Spinal cord (tissue), 10 donors: ENCODE measurements around the gene STIP1. TPM values are rescaled to one million over a fixed set of nuclear protein-coding genes. Genes with fewer than 3 reads are reported as not detected.

Experiments used
- DNase-seq, 6 donors: peaks; one replicate each; pipeline versions ENCODE4 v3.0.0 to v3.0.0-alpha.2; 2013 to 2015; ENCODE audit warnings: low spot score in 6 of 6, low read depth in 4 of 6
- H3K27ac ChIP-seq: one replicate; pipeline ENCODE4 v1.5.1; 2013; ENCODE audit warnings: low read depth, low read length, control low read depth
- H3K27me3 ChIP-seq: one replicate; pipeline ENCODE4 v1.6.1; 2013; ENCODE audit warnings: low read length; ENCODE audit not compliant: control insufficient read depth, insufficient read depth
- H3K36me3 ChIP-seq: one replicate; pipeline ENCODE4 v1.6.1; 2013; ENCODE audit warnings: low read length; ENCODE audit not compliant: control insufficient read depth, insufficient read depth
- H3K4me1 ChIP-seq: one replicate; pipeline ENCODE4 v1.6.1; 2013; ENCODE audit warnings: low read length; ENCODE audit not compliant: control insufficient read depth, insufficient read depth
- H3K4me3 ChIP-seq: one replicate; pipeline ENCODE4 v1.5.1; 2013; ENCODE audit warnings: low read depth, low read length, control low read depth
- H3K9me3 ChIP-seq: one replicate; pipeline ENCODE4 v1.6.1; 2013; ENCODE audit warnings: low read length; ENCODE audit not compliant: control insufficient read depth, insufficient read depth
- WGBS: methylation state at CpG from one replicate; pipeline ENCODE4 v1.1.5; 2013; ENCODE audit warnings: missing lambda C conversion rate; ENCODE audit not compliant: insufficient coverage; 5-methylcytosine and 5-hydroxymethylcytosine counted together
- polyA plus RNA-seq, 2 donors: library from polyadenylated mRNA; unstranded; fragments of 120-200 nt; gene quantifications; one replicate each; pipeline ENCODE4 v1.2.1, GENCODE V29; 2013; ENCODE audit not compliant: insufficient read length in 2 of 2
- total RNA-seq, 2 donors: library from RNA; depleted of rRNA in 1 of 2; stranded (reverse); fragments of 120-200 nt in 1 of 2; fragments of >200 nt in 1 of 2; gene quantifications; one replicate each; pipeline versions ENCODE4 v1.2.3 to v1.2.4, GENCODE V29; 2013 to 2014
- donor health status: healthy.

Gene STIP1
- total and polyA plus RNA-seq, 4 donors = 99.0 to 184 (median 145) TPM

DNA sequence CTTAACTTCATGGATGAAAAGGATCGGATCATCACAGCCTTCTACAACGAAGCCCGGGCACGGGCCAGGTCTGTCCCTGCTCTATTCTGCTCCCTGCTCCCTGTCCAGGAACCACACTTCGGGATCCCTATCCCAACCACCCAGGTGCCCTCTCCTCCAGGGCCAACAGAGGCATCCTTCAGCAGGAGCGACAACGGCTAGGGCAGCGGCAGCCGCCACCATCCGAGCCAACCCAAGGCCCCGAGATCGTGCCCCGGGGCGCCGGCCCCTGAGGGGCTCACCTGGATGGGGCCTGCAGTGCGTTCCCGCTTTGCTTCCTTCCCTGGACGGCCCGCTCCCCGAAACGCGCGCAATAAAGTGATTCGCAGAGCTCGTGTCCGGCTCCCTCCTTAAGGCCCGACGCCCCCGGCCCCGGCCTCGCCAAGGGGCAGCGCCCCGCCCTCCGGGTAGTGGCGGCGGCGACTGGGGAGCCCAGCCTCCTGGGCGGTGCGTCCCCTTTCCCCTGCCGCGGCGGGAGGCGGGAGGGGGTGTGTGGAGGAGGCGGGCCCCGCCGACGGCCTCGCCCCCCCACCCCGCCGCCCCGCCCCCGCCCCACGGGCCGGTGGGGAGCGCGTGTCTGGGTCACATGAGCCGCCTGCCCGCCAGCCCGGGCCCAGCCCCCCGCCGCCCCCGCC is 48.1 kb downstream of the STIP1 start, which contains the start of gene VEGFB:
Gene VEGFB (plus strand): TSS at position 672 of the 674 bp plus-strand sequence. CDS start 250 bp downstream, outside the sequence.
- Histone ChIP-seq H3K27ac (peak within 1 kb of the TSS; percentile 79), H3K4me1 (peaks cover 56% of the 10 kb centered on the region), H3K4me3 (peak within 1 kb of the TSS; percentile 69), H3K36me3 (peaks cover 43% of the 10 kb centered on the region), H3K9me3 (no peaks in the 10 kb centered on the region), H3K27me3 (no peaks in the 10 kb centered on the region)
- 2% methylated on average over 57 of the region's 62 CpGs for WGBS
- DNase-seq = peak in 2 of 6 donors; percentile 78 to 85

DNA sequence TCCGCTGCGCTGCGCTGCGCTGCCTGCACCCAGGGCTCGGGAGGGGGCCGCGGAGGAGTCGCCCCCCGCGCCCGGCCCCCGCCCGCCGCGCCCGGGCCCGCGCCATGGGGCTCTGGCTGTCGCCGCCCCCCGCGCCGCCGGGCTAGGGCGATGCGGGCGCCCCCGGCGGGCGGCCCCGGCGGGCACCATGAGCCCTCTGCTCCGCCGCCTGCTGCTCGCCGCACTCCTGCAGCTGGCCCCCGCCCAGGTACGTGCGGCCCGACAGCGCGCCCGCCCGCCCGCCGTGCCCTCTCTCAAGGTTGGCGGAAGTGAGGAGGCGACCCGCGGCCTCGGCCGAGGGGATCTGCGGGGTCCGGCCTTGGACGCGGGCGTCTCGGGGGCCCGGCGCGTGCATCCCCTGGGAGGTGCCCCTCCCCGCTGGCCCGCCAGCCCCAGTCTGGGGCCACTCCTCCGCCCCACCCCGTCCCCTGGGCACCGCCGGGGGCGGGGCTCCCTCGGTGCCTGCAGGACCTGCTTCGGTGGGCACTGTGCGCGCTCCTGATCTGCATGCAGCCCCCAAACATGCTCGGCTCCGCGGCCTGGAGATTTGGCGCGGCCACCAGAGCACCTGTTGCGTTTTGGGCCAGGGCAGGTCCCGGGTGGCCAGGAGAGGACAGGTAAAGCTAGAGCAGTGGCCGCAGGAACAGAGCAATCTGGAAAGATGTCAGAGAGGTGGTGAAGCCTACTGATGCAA is 48.8 kb downstream of the STIP1 start:
- Histone ChIP-seq H3K4me3 (peak overlapping the region; percentile 48), H3K27ac (peak overlapping the region; percentile 61), H3K36me3 (peaks cover 41% of the 10 kb centered on the region), H3K4me1 (peaks cover 49% of the 10 kb centered on the region), H3K9me3 (no peaks in the 10 kb centered on the region), H3K27me3 (no peaks in the 10 kb centered on the region)
- WGBS = 1% methylated on average over 80 of the region's 80 CpGs
- peak in 2 of 6 donors; percentile 53 to 64 for DNase-seq

DNA sequence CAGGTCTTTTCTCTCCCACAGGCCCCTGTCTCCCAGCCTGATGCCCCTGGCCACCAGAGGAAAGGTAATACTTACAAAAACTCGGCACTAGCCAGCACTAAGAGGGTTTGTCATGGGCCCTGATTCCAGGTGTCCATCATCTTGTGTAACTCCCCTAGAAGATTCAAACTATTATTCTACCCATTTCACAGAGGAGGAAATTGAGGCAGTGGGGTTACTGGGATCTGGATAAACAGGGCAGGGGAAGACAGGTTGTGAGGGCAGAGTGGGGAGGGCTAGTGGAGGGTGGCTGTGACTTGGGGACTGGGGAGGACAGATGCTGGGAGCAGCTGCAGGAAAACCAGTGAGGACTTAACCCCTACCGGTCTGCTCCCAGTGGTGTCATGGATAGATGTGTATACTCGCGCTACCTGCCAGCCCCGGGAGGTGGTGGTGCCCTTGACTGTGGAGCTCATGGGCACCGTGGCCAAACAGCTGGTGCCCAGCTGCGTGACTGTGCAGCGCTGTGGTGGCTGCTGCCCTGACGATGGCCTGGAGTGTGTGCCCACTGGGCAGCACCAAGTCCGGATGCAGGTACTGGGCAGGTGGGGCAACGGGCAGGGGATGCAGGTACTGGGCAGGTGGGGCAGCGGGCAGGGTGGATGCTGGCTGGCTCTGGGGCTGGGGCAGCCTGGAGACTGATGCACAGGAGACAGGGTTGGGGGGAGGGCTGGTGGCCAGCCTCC is 49.6 kb downstream of the STIP1 start:
- Histone ChIP-seq H3K27me3 (no peaks in the 10 kb centered on the region), H3K4me3 (peak overlapping the region; percentile 48), H3K9me3 (no peaks in the 10 kb centered on the region), H3K36me3 (peaks cover 41% of the 10 kb centered on the region), H3K4me1 (peaks cover 52% of the 10 kb centered on the region), H3K27ac (no peak overlapping the region)
- 90% methylated on average over 10 of the region's 12 CpGs for WGBS
- DNase-seq = no peak

DNA sequence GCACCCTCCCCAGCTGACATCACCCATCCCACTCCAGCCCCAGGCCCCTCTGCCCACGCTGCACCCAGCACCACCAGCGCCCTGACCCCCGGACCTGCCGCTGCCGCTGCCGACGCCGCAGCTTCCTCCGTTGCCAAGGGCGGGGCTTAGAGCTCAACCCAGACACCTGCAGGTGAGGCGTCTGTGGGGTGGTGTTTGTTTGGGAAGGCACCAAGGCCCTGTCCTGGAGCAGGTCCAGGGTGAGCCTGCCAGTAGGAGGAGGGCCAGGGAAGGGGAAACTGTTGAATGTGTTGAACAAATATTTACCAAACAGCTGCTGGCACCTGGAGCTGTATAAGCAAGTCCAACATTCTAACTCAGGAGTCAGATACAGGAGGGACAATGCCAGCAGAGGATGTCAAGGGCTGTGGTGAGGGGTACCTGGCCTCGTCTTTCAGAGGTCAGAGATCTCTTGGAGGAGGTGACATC is 51.5 kb downstream of the STIP1 start:
- Histone ChIP-seq H3K4me3 (no peak overlapping the region), H3K4me1 (peaks cover 47% of the 10 kb centered on the region), H3K27me3 (no peaks in the 10 kb centered on the region), H3K9me3 (no peaks in the 10 kb centered on the region), H3K27ac (no peak overlapping the region), H3K36me3 (peaks cover 41% of the 10 kb centered on the region)
- DNase-seq = no peak
- WGBS = 72% methylated on average over 12 of the region's 12 CpGs

DNA sequence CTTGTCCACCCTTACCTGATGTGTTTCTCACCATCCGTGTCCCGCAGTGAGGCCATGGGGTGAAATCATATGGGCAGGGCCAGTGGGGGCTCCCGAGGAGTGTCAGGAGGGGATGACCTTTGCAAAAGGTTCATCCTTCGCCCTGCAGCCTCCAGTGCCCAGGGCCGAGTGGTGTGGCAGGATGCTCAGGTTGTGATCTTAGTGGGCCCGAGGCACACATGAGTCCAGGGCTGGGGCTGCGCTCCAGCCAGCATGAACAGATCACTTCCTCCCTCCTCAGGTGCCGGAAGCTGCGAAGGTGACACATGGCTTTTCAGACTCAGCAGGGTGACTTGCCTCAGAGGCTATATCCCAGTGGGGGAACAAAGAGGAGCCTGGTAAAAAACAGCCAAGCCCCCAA is 52.1 kb downstream of the STIP1 start:
- H3K27me3 ChIP-seq = no peaks in the 10 kb centered on the region
- WGBS = 97% methylated on average over 6 of the region's 9 CpGs
- DNase-seq = no peak
- no peak overlapping the region for H3K4me3 ChIP-seq
- H3K27ac ChIP-seq = no peak overlapping the region
- no peaks in the 10 kb centered on the region for H3K9me3 ChIP-seq
- H3K4me1 ChIP-seq = peaks cover 49% of the 10 kb centered on the region
- peaks cover 46% of the 10 kb centered on the region for H3K36me3 ChIP-seq

DNA sequence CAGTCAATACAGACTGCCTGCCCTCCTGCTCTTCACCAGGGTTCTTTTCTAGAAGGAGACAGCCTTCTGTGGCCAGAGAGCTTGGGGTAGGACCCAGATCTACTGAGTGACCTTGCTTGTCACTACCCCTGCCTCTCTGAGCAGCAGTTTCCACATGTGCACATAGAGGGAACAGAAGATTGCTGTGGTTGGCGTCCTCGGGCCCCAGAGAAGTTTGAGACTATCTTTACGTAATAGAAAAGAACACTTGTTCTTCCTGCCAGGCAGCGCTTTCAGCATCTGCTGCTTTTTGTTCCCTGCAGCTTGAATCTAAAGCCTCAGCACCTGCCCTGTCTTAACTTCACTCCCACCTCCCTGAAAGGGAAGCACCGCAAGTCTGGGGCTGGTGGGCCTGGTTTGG is 53.0 kb downstream of the STIP1 start:
- Histone ChIP-seq H3K4me3 (no peak overlapping the region), H3K4me1 (peaks cover 49% of the 10 kb centered on the region), H3K27ac (no peak overlapping the region), H3K27me3 (no peaks in the 10 kb centered on the region), H3K9me3 (no peaks in the 10 kb centered on the region), H3K36me3 (peaks cover 55% of the 10 kb centered on the region)
- DNase-seq = no peak
- 78% methylated on average over 1 of the region's 5 CpGs for WGBS

DNA sequence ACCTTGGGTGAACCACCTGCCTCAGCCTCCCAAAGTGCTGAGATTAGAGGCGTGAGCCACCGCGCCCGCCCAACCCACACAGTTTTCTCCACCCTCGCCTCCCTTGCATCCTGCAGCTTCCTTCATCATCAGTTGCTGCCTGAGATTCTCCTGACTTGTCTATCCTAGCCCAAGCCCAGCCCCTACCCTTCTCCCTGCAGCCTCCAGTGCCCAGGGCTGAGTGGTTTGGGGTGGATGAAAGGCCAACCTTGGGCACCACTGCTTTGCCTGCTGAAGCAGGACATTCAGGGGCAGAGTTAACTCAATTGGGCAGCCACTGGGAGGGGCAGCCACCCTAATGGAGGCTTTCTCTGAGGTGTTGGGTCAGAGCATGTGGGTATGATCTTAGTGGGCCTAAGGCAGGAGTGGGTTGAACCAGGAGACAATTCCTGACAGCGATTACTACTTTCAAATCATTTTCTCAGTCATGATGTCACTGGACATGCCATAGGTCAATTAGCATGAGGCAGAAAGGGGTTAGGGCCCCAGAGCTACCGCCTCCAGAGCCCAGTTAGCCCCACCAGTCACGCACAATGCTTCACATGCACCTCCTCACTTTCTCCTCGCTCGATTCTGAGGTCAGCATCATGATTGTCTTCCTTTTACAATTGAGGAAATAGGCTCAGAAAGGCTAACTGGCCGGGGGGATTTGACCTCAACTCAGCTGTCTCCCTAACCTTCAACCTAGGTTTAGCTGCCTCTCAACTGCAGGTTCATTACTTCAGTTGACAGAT is 53.9 kb downstream of the STIP1 start:
- Histone ChIP-seq H3K27ac (peak overlapping the region; percentile 100), H3K4me1 (peaks cover 56% of the 10 kb centered on the region), H3K4me3 (peak overlapping the region; percentile 85), H3K9me3 (no peaks in the 10 kb centered on the region), H3K36me3 (peaks cover 64% of the 10 kb centered on the region), H3K27me3 (no peaks in the 10 kb centered on the region)
- no peak for DNase-seq
- WGBS = 89% methylated on average over 8 of the region's 11 CpGs

DNA sequence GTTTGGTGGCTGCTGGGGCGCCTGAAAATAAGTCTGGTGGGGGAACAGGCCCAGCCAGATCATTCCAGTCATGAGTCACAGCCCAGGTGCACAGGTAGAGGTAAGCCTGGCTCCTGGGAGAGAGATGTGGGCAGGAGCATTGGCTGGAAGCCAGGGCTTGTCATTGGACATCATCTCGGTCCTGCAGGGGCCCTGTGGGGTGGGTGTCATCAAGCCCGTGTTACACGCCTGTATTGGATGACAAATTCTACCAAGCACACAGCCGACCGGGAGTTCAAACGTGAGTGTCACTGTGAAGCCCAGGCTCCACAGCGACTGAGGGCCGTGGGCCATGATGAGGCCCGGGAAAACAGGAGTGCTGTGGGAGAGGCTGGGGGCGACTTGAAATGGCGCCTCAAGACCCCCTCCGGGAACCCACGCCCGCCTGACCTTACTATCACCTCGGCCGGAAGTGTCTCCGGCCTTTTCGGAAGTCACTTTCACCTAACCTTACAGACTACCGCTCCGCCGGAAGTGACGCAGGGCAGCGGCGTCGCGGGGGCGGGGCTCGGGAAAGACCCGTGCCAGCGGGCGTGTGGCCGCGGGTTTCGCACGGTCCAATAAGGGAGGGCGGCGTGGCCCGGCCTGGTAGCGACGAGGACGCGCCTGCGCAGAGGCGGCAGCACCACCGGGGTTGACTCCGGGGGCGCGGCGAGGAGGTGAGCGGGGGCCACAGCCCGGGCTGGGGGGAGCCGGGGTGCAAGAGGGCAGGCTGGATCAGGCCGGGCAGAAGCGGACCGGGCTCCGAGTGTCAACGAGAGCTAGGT is 54.7 kb downstream of the STIP1 start, which contains the start of gene FKBP2:
Gene FKBP2 (plus strand): TSS at position 661 of the 806 bp plus-strand sequence. CDS start 1,293 bp downstream, outside the sequence.
- WGBS = 2% methylated on average over 58 of the region's 58 CpGs
- DNase-seq = peak; percentile 91 to 99 (median 97)
- peaks cover 67% of the 10 kb centered on the region for H3K36me3 ChIP-seq
- no peaks in the 10 kb centered on the region for H3K9me3 ChIP-seq
- peak within 1 kb of the TSS; percentile 100 for H3K27ac ChIP-seq
- peak within 1 kb of the TSS; percentile 85 for H3K4me3 ChIP-seq
- H3K27me3 ChIP-seq = no peaks in the 10 kb centered on the region
- H3K4me1 ChIP-seq = peaks cover 57% of the 10 kb centered on the region
